HG02798 (cell line): ENCODE results near the gene PDE2A.

Source experiments
- ATAC-seq: cut with Tn5 transposase; IDR thresholded peaks from one replicate; pipeline ENCODE4 v1.9.1; 2021; ENCODE audit warnings: mild to moderate bottlenecking; ENCODE audit not compliant: unreplicated experiment, poor library complexity

The PDE2A gene

GRCh38 chr11:72673943-72674828 is at the start of gene PDE2A:
TSS of gene PDE2A (minus strand) at chr11:72674422. CDS start at chr11:72674207, 215 bp downstream.
- ATAC-seq: no peak

- no peak for ATAC-seq
These were observed 49.3 kb upstream of the PDE2A start for GRCh38 chr11:72723508-72723907.

GRCh38 chr11:72722050-72722748 is 48.0 kb upstream of the PDE2A start:
- peak; percentile 75 for ATAC-seq

GRCh38 chr11:72721689-72722049 is 47.4 kb upstream of the PDE2A start:
- ATAC-seq: no peak

GRCh38 chr11:72721276-72721675 is 47.1 kb upstream of the PDE2A start:
- ATAC-seq: no peak

- no peak for ATAC-seq
These were observed 46.6 kb upstream of the PDE2A start for GRCh38 chr11:72720784-72721183.

GRCh38 chr11:72720047-72720446 is 45.8 kb upstream of the PDE2A start:
- no peak for ATAC-seq

GRCh38 chr11:72719551-72719950 is 45.3 kb upstream of the PDE2A start:
- no peak for ATAC-seq

- ATAC-seq: no peak
These were observed 44.9 kb upstream of the PDE2A start for GRCh38 chr11:72719144-72719543.

GRCh38 chr11:72718101-72718501 is 43.9 kb upstream of the PDE2A start:
- no peak for ATAC-seq

GRCh38 chr11:72716788-72717435 is 42.7 kb upstream of the PDE2A start:
- no peak for ATAC-seq

- no peak for ATAC-seq
These were observed 42.1 kb upstream of the PDE2A start for GRCh38 chr11:72716290-72716689.

- ATAC-seq: no peak
These were observed 38.6 kb upstream of the PDE2A start for GRCh38 chr11:72712841-72713240.

- no peak for ATAC-seq
These were observed 38.0 kb upstream of the PDE2A start for GRCh38 chr11:72712168-72712751.

GRCh38 chr11:72711141-72711540 is 36.9 kb upstream of the PDE2A start:
- ATAC-seq: no peak

GRCh38 chr11:72710278-72710677 is 36.1 kb upstream of the PDE2A start:
- no peak for ATAC-seq

- ATAC-seq: no peak
These were observed 35.4 kb upstream of the PDE2A start for GRCh38 chr11:72709478-72710238.

GRCh38 chr11:72707032-72707431 is 32.8 kb upstream of the PDE2A start:
- ATAC-seq: no peak

GRCh38 chr11:72706579-72706978 is 32.4 kb upstream of the PDE2A start:
- ATAC-seq: no peak
